ENCODE results near the gene OR2AE1.
"Not testable (repeated sequence)": the region's sequence is repeated elsewhere in the genome, so short reads cannot be mapped to it uniquely, and the experiment has no call there.

DNA sequence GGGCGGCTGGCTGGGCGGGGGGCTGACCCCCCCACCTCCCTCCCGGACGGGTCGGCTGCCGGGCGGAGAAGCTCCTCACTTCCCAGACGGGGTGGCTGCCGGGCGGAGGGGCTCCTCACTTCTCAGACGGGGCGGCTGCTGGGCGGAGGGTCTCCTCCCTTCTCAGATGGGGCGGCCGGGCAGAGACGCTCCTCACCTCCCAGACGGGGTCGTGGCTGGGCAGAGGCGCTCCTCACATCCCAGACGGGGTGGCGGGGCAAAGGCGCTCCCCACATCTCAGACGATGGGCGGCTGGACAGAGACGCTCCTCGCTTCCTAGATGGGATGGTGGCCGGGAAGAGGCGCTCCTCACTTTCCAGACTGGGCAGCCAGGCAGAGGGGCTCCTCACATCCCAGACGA lies 11.5 kb upstream of the OR2AE1 start:
- TF ChIP-seq, protein P1, sequence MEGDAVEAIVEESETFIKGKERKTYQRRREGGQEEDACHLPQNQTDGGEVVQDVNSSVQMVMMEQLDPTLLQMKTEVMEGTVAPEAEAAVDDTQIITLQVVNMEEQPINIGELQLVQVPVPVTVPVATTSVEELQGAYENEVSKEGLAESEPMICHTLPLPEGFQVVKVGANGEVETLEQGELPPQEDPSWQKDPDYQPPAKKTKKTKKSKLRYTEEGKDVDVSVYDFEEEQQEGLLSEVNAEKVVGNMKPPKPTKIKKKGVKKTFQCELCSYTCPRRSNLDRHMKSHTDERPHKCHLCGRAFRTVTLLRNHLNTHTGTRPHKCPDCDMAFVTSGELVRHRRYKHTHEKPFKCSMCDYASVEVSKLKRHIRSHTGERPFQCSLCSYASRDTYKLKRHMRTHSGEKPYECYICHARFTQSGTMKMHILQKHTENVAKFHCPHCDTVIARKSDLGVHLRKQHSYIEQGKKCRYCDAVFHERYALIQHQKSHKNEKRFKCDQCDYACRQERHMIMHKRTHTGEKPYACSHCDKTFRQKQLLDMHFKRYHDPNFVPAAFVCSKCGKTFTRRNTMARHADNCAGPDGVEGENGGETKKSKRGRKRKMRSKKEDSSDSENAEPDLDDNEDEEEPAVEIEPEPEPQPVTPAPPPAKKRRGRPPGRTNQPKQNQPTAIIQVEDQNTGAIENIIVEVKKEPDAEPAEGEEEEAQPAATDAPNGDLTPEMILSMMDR (IDR thresholded peaks at IDR 0.05): not testable (repeated sequence)
- not testable (repeated sequence) for TF ChIP-seq POLR2A (IDR thresholded peaks at IDR 0.05)
